Omental fat pad (tissue), 4 donors: ENCODE data around the gene BCDIN3D. TPM values are rescaled to one million over a fixed set of nuclear protein-coding genes. Genes with fewer than 3 reads are reported as not detected.
"Not testable (repeated sequence)": the region's sequence is repeated elsewhere in the genome, so short reads cannot be mapped to it uniquely, and the experiment has no call there.

Source experiments
- ATAC-seq: fragments of 150-250 bp; one replicate; pipeline ENCODE4 v1.9.1; 2016; ENCODE audit warnings: mild to moderate bottlenecking, moderate library complexity; ENCODE audit not compliant: low FRiP score
- DNase-seq: peaks from one replicate; pipeline ENCODE4 v3.0.0-alpha.2; 2019; ENCODE audit warnings: low spot score
- total RNA-seq, 4 donors: library from RNA; depleted of rRNA; stranded (reverse); fragments of >200 nt; gene quantifications; one replicate each; pipeline ENCODE4 v1.1.0, GENCODE V29; 2016
- TF ChIP-seq, protein P1 (sequence below), 3 donors: fragments of 450-650 bp; IDR thresholded peaks; one replicate each; pipeline ENCODE4 v1.5.1; 2016 to 2017; ENCODE audit warnings: antibody characterized with exemption in 3 of 3, mild to moderate bottlenecking in 3 of 3, moderate library complexity in 2 of 3

Gene BCDIN3D
- total RNA-seq, 4 donors from 2014 or later = 1.9 to 3.5 (median 2.8) TPM

DNA sequence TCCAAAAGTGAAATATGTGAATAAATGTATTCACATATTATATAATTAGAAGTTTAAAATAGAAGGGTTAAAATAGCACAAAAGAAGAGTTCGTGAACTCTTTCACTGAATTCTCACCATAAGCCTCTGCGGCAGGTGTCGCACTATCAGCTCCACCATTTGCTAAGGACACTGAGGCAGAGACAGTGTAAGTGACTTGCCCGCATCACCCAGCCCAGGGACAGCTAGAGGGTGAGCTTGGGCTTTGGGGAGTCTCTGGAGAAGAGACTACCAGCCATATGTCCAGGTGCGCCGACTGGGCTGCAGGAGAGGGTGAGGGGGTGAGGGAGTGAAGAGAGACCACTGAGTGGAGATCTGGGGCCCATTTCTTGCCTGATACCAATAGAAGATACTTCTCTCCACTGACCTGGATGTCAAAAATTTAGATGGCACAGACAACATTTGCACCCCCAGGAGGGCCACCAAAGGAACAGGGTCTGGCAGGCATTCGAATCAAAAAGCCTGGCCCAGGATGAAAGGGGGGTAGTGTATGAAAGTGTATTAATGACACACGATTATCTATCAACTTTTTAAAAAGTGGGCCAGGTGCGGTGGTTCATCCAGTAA lies 32.3 kb upstream of the BCDIN3D start:
- ATAC-seq = no peak
- TF ChIP-seq, protein P1, sequence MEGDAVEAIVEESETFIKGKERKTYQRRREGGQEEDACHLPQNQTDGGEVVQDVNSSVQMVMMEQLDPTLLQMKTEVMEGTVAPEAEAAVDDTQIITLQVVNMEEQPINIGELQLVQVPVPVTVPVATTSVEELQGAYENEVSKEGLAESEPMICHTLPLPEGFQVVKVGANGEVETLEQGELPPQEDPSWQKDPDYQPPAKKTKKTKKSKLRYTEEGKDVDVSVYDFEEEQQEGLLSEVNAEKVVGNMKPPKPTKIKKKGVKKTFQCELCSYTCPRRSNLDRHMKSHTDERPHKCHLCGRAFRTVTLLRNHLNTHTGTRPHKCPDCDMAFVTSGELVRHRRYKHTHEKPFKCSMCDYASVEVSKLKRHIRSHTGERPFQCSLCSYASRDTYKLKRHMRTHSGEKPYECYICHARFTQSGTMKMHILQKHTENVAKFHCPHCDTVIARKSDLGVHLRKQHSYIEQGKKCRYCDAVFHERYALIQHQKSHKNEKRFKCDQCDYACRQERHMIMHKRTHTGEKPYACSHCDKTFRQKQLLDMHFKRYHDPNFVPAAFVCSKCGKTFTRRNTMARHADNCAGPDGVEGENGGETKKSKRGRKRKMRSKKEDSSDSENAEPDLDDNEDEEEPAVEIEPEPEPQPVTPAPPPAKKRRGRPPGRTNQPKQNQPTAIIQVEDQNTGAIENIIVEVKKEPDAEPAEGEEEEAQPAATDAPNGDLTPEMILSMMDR (IDR thresholded peaks at IDR 0.05) = no peak
- DNase-seq = no peak

DNA sequence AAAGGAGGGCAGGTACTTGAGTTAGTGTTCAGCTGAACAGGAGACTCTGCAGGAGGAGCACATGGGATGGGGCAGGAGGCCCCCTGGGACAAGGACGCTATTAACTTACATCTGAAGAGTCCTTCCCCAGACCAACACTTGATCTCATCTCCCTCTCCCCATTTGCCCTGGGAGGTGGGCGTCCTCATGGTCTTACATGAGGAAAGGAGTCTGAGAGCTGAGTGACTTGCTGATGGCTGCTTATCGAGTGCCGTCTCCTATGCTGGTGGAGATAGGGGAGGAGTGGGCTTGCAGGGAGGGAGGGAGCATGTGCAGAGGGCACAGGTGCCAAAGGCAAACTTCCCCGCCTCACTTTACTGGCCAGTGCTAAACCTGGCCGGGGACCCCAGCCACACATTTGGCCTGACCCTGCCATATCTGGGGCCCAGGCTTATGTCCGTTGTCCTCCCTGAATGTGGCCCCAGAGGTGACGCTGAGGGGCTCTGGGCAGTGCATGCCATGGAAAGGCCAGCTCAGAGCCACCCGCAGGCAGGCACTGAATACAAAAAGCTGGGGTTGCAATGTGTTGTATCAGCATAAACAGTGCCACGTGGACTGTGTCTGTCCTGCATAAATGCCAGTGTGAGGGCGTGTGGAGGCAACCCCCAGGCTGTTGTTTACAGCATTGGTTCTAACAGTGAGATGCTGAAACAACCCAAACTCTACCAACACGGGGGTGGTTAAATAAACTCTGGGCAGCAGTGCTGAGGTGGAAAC lies 31.4 kb upstream of the BCDIN3D start:
- DNase-seq (no peak), ATAC-seq (no peak)
- TF ChIP-seq, protein P1 (IDR thresholded peaks at IDR 0.05) = no peak

DNA sequence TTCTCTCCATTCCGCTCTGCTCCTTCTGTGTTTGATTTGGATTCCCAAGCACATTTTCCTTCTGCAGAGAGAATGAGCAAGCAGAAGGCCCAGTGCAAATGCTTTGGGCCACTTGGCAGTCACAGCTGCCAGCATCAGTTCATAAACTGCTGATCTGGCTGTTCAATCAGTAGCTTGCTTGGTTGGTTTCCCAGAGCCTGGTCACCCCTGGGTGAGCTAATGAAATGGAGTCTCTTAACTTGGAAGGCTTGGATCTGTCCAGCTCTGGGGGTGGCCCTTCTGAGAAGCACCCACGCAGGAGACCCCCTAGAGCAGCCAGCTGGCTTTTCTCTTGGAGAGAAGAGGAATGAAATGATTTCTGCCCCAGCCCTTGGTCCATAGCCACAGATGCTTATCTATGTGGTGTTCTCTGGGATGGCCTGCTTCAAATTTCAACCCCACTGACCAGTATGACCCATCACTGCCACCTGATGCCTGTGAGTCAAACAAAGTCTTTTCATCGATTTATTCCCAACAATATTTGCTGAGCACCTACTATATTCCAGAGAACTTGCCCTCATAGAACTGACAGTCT lies 30.5 kb upstream of the BCDIN3D start:
- TF ChIP-seq, protein P1 (IDR thresholded peaks at IDR 0.05) = no peak
- ATAC-seq (no peak), DNase-seq (no peak)

DNA sequence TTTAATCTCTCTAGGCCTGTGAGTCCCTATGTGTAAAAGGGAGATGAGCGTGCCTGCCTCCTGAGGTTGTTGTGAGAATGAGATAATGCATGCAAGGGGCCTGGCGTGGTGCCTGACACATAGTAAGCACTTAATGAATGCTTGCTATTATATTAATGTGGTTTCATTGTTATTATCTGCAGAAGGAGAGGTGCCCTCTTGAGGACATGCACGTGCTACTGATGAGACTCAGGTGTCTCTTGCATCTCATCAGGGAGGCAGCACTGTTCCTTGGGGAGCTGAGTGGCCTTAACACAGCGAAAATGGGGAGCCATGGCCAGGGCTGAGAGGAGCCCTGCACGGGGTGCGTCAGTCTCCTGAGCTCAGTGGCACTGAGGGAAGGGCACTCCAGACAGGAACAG lies 29.9 kb upstream of the BCDIN3D start:
- TF ChIP-seq, protein P1 (IDR thresholded peaks at IDR 0.05) = no peak
- ATAC-seq (no peak), DNase-seq (no peak)

DNA sequence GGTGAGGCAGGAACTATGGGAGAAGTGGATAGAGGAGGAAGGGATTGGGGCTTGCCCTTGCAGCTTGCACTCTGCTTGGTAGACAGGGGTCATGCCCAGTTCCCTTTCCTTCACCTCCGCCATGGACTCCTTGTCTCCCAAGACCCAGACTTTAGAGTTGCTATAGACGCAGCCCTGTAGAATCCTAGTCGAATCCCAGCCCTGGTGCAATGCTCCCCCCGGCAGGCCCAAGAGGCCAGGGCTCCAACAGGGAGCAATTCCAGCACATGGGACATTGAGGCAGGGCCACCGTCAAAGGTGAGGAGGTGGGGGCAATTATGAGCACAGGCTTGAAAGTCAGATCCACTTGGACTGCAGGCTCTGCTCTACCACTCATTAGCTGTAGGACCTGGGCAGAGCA lies 29.5 kb upstream of the BCDIN3D start:
- ATAC-seq = no peak
- TF ChIP-seq, protein P1 (IDR thresholded peaks at IDR 0.05) = no peak

DNA sequence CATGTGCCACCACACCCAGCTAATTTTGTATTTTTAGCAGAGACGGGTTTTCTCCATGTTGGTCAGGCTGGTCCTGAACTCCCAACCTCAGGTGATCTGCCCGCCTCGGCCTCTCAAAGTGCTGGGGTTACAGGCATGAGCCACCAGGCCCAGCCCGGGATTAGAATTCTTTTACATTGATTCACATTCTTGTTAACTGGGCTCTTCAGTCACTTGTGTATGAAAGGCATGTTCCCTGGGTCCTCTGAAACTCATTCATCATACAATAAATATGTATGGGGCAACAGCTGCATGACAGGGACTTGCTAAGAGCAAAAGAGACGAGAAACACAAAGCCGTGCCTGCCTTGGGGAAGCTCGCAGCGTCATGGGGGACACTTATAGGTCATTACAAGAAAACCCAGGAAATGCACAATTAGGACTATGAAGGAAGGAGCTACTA lies 28.9 kb upstream of the BCDIN3D start:
- DNase-seq, ATAC-seq: not testable (repeated sequence)

More for the DNA sequence above, 29.5 kb upstream of the BCDIN3D start:
- DNase-seq = no peak

DNA sequence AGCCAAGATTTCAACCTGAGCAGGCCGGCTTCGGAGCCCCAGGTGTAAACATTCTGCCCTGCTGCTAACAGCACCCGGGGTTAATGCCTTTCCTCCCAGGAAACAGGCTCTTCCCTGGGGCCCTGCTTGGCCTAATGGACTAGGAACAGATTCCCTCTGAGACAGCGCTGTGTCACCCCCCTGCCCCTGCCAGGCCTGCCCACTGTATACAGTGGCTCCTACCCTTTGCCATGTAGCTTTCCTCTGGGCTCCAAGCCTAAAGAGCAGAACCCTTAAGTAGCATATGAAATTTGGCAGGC lies 28.3 kb upstream of the BCDIN3D start:
- no peak for DNase-seq
- ATAC-seq = no peak
- TF ChIP-seq, protein P1 (IDR thresholded peaks at IDR 0.05) = no peak
